Gastrocnemius medialis (tissue), 4 donors: ENCODE data around the gene TMEM63C. TPM values are rescaled to one million over a fixed set of nuclear protein-coding genes. Genes with fewer than 3 reads are reported as not detected.

Source experiments
- ATAC-seq, 2 donors: fragments of 150-250 bp; one replicate each; pipeline ENCODE4 v1.9.1; 2016
- DNase-seq, 2 donors: peaks; one replicate each; pipeline ENCODE4 v3.0.0-alpha.2; 2019
- H3K27ac ChIP-seq, 4 donors: fragments of 200-600 bp; sonication (generic); 1 replicate in 1 of 4; 2 replicates in 3 of 4; pipeline ENCODE4 v1.5.1; 2016 to 2018; ENCODE audit warnings: mild to moderate bottlenecking in 2 of 4, moderate library complexity in 1 of 4
- H3K27me3 ChIP-seq, 3 donors: fragments of 200-600 bp; sonication (generic) in 2 of 3; 1 replicate in 1 of 3; 2 replicates in 2 of 3; pipeline versions ENCODE4 v1.5.1 to v1.6.0; 2016 to 2019; ENCODE audit warnings: mild to moderate bottlenecking in 1 of 3, moderate library complexity in 1 of 3
- H3K36me3 ChIP-seq, 2 donors: fragments of 200-600 bp; sonication (generic) in 1 of 2; one replicate each; pipeline ENCODE4 v1.5.1; 2017 to 2018
- H3K4me1 ChIP-seq, 2 donors: fragments of 200-600 bp; sonication (generic) in 1 of 2; one replicate each; pipeline ENCODE4 v1.5.1; 2016 to 2017; ENCODE audit warnings: mild to moderate bottlenecking in 2 of 2
- H3K4me3 ChIP-seq, 4 donors: fragments of 200-600 bp; sonication (generic) in 3 of 4; 1 replicate in 1 of 4; 2 replicates in 3 of 4; pipeline ENCODE4 v1.5.1; 2016 to 2019; ENCODE audit warnings: mild to moderate bottlenecking in 2 of 4
- H3K9me3 ChIP-seq, 3 donors: fragments of 200-600 bp; sonication (generic) in 2 of 3; 1 replicate in 1 of 3; 2 replicates in 2 of 3; pipeline ENCODE4 v1.5.1; 2016 to 2019
- POLR2A ChIP-seq, 2 donors: fragments of 450-650 bp; IDR thresholded peaks; one replicate each; pipeline ENCODE4 v1.6.1; 2017; ENCODE audit warnings: antibody characterized with exemption in 2 of 2, mild to moderate bottlenecking in 2 of 2, moderate library complexity in 2 of 2
- in situ Hi-C, 4 donors: fragments of 200-750 bp; cut with MboI; loops; one replicate each; pipeline versions ENCODE4 v1.15.0 to v1.8.0; 2017; ENCODE audit warnings: low sequenced_read_pairs in 4 of 4
- intact Hi-C: fragments of 100-400 bp; cut with DNase I; formaldehyde crosslinking; loops from one replicate; pipeline ENCODE4 v1.15.1; 2023; ENCODE audit warnings: low total_unique reads
- total RNA-seq, 4 donors: library from RNA; depleted of rRNA; stranded (reverse); fragments of >200 nt; gene quantifications; one replicate each; pipeline versions ENCODE4 v1.1.0 to v1.2.3, GENCODE V29; 2016
- TF ChIP-seq, protein P1 (sequence below), 5 experiments: fragments of 450-650 bp in 3 of 5; fragments of 200-600 bp in 2 of 5; sonication (generic) in 2 of 5; IDR thresholded peaks in 4 of 5; conservative IDR thresholded peaks in 1 of 5; 1 replicate in 4 of 5; 2 replicates in 1 of 5; pipeline ENCODE4 v1.5.1; 2016 to 2019; ENCODE audit warnings: antibody characterized with exemption in 5 of 5, mild to moderate bottlenecking in 3 of 5, moderate library complexity in 3 of 5

Gene TMEM63C
- total RNA-seq, 4 donors from 2014 or later: 0.05 TPM; not detected in 2

DNA sequence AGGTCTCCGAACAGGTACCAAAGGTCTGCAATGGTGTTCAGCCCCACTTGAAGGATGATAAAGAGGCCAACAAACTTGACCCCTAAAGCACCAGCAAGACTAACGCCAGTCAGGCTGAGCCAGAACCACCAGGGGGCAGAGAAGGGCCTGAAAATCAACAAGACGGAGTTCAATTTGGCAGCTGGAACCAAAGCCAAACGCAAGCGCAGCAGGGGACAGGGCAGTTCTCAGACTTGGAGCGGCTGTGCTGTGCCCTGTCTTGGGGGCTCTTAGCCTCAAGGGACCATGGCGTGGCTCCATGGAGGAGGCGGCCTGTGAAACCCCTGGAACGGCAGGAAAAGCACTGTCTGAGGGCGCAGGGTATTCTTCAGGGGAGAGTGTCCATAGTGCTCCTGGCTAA lies 119.5 kb downstream of the TMEM63C start:
- H3K4me3 ChIP-seq: peak overlapping the region in 1 of 4 donors; percentile 13
- peak overlapping the region; percentile 24 to 97 (median 96) for H3K27ac ChIP-seq
- ATAC-seq (peak; percentile 65 to 73), DNase-seq (peak; percentile 82 to 87)
- intact Hi-C loops (loop anchor here (1.0 to 5.0 kb wide), 5 partner anchors 15 to 429 kb away; partner anchors contain the start of genes AHSA1, SAMD15, TMED8 and VIPAS39), in situ Hi-C loops (no loop called here)
- no peaks in the 10 kb centered on the region for H3K9me3 ChIP-seq
- no peaks in the 10 kb centered on the region for H3K27me3 ChIP-seq
- peaks cover 0 to 34% of the 10 kb centered on the region in 2 donors for H3K36me3 ChIP-seq
- peaks cover 46 to 52% of the 10 kb centered on the region in 2 donors for H3K4me1 ChIP-seq
- TF ChIP-seq, protein P1, sequence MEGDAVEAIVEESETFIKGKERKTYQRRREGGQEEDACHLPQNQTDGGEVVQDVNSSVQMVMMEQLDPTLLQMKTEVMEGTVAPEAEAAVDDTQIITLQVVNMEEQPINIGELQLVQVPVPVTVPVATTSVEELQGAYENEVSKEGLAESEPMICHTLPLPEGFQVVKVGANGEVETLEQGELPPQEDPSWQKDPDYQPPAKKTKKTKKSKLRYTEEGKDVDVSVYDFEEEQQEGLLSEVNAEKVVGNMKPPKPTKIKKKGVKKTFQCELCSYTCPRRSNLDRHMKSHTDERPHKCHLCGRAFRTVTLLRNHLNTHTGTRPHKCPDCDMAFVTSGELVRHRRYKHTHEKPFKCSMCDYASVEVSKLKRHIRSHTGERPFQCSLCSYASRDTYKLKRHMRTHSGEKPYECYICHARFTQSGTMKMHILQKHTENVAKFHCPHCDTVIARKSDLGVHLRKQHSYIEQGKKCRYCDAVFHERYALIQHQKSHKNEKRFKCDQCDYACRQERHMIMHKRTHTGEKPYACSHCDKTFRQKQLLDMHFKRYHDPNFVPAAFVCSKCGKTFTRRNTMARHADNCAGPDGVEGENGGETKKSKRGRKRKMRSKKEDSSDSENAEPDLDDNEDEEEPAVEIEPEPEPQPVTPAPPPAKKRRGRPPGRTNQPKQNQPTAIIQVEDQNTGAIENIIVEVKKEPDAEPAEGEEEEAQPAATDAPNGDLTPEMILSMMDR (IDR thresholded peaks at IDR 0.05 in 4 of 5, conservative IDR thresholded peaks at IDR 0.05 in 1 of 5): peak; percentile 80 to 95 (median 86)
- no peak for TF ChIP-seq POLR2A (IDR thresholded peaks at IDR 0.05)

DNA sequence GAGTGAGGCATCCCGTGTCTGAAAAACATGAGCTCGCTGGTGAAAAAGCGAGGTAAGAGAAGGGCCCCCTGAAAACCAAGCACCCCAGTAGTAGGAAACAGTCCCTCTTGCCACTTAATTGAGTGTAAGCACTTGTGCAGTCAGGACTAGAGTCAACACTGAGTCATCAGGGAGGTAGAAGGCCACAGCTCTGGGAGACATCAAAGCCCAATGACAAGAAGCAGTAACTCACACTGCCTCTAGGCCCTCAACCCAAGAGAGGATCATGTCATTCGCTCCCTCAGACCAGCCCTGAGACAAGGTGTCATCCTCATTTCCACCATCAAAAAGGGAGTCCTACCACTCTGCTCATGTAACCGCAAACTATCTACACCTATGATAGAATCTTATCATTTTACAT lies 121.3 kb downstream of the TMEM63C start:
- peaks cover 0 to 18% of the 10 kb centered on the region in 2 donors for H3K36me3 ChIP-seq
- no peak for DNase-seq
- peaks cover 64 to 70% of the 10 kb centered on the region in 2 donors for H3K4me1 ChIP-seq
- no peaks in the 10 kb centered on the region for H3K9me3 ChIP-seq
- ATAC-seq: peak; percentile 31 to 44
- intact Hi-C loops: loop anchor here (5.0 kb wide), 4 partner anchors 74 to 431 kb away; partner anchors contain the start of genes AHSA1, SAMD15, TMED8 and VIPAS39
- peak overlapping the region; percentile 89 to 97 (median 96) for H3K27ac ChIP-seq
- TF ChIP-seq, protein P1 (IDR thresholded peaks at IDR 0.05 in 4 of 5, conservative IDR thresholded peaks at IDR 0.05 in 1 of 5): no peak
- TF ChIP-seq POLR2A (IDR thresholded peaks at IDR 0.05): no peak
- H3K4me3 ChIP-seq: no peak overlapping the region
- in situ Hi-C loops: no loop called here
- H3K27me3 ChIP-seq: no peaks in the 10 kb centered on the region

DNA sequence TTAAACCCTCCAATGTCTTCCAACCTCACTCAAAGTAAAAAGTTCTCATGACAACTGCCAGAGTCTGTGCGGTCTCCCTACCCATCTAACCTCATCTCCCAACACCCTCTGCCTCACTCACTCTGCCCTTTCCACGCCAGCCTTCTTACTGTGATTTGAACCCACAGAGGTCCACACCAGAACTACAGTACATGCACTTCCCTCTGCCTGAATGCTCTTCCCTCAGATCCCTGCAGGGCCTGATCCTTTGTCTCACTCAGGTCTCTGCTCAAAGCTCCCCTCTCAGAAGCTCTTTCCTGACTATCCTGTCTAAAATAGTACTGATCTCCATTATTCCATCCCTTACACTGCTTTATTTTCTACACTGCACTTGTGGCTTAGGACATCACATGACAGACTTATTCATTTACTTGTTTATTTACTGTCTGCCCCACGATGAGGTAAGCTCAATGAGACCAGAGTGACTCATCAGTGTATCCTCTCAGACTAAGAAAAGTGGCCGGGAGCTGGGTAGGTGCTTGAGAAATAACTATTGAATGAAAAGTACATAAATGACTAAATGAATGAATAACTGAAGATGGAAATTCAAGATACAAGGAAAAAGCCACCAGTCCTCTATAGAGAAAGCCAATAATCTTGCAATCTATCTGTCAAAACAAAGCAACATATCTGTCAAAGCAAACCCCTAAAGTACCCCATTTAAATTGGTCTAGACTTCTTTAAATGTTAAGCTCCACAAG lies 122.0 kb downstream of the TMEM63C start:
- intact Hi-C loops: loop anchor here (5.0 kb wide), 4 partner anchors 74 to 431 kb away; partner anchors contain the start of genes AHSA1, SAMD15, TMED8 and VIPAS39
- no peak overlapping the region for H3K4me3 ChIP-seq
- peak; percentile 96 for ATAC-seq

DNA sequence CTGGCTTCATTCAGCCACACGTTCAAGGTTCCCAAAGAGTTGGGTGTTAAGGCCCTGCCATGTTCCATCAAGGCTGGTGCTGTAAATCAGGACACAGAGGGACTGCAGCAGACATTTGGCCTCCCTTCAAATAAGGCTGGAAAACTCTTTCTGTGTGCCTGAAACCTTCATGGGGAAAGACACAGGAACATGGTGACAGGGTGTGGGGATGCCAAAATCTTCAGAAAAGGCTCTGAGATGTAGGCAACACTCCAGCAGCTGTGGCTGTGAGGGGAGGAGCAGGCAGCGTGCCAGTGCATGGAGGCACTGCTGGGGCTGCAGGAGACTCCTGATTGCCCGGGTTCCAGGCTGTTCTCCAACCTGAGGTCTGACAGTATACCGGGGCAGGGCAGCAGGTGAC lies 124.1 kb downstream of the TMEM63C start:
- no peaks in the 10 kb centered on the region for H3K27me3 ChIP-seq
- in situ Hi-C loops (no loop called here), intact Hi-C loops (no loop called here)
- DNase-seq (no peak), ATAC-seq (no peak)
- peak overlapping the region; percentile 89 to 97 (median 96) for H3K27ac ChIP-seq
- no peaks in the 10 kb centered on the region for H3K36me3 ChIP-seq
- H3K4me1 ChIP-seq: peaks cover 66 to 86% of the 10 kb centered on the region in 2 donors
- no peak overlapping the region for H3K4me3 ChIP-seq
- TF ChIP-seq, protein P1 (IDR thresholded peaks at IDR 0.05 in 4 of 5, conservative IDR thresholded peaks at IDR 0.05 in 1 of 5): no peak
- no peak for TF ChIP-seq POLR2A (IDR thresholded peaks at IDR 0.05)
- H3K9me3 ChIP-seq: no peaks in the 10 kb centered on the region

More for the DNA sequence above, 122.0 kb downstream of the TMEM63C start:
- no peaks in the 10 kb centered on the region for H3K27me3 ChIP-seq
- peaks cover 0 to 11% of the 10 kb centered on the region in 2 donors for H3K36me3 ChIP-seq
- peaks cover 66 to 71% of the 10 kb centered on the region in 2 donors for H3K4me1 ChIP-seq
- in situ Hi-C loops: no loop called here
- peak overlapping the region; percentile 89 to 97 (median 96) for H3K27ac ChIP-seq
- no peaks in the 10 kb centered on the region for H3K9me3 ChIP-seq
- TF ChIP-seq, protein P1 (IDR thresholded peaks at IDR 0.05 in 4 of 5, conservative IDR thresholded peaks at IDR 0.05 in 1 of 5): no peak
- TF ChIP-seq POLR2A (IDR thresholded peaks at IDR 0.05): peak in 1 of 2 donors; percentile 68
- peak; percentile 69 to 70 for DNase-seq
